ENCODE measurements around the gene GLTP.

Gene GLTP

GRCh38 chr12:109822951-109823411 is 57.4 kb downstream of the GLTP start:
- no peak for DNase-seq (ENCODE audit: low read depth in 1 of 2, low spot score in 1 of 2)

- no peak for DNase-seq (ENCODE audit: low read depth in 1 of 2, low spot score in 1 of 2)
Observed at GRCh38 chr12:109822416-109822815, 57.9 kb downstream of the GLTP start.

- no peak for DNase-seq (ENCODE audit: low read depth in 1 of 2, low spot score in 1 of 2)
Observed at GRCh38 chr12:109821968-109822367, 58.4 kb downstream of the GLTP start.

- no peak for DNase-seq (ENCODE audit: low read depth in 1 of 2, low spot score in 1 of 2)
Observed at GRCh38 chr12:109820816-109821381, 59.4 kb downstream of the GLTP start.

- no peak for DNase-seq (ENCODE audit: low read depth in 1 of 2, low spot score in 1 of 2)
Observed at GRCh38 chr12:109818905-109819500, 61.3 kb downstream of the GLTP start.

GRCh38 chr12:109818253-109818652 is 62.1 kb downstream of the GLTP start:
- no peak for DNase-seq (ENCODE audit: low read depth in 1 of 2, low spot score in 1 of 2)

- no peak for DNase-seq (ENCODE audit: low read depth in 1 of 2, low spot score in 1 of 2)
Observed at GRCh38 chr12:109817627-109818231, 62.6 kb downstream of the GLTP start.

GRCh38 chr12:109816870-109817269 is 63.5 kb downstream of the GLTP start:
- DNase-seq (ENCODE audit: low read depth in 1 of 2, low spot score in 1 of 2), result no peak

- no peak for DNase-seq (ENCODE audit: low read depth in 1 of 2, low spot score in 1 of 2)
Observed at GRCh38 chr12:109815757-109816617, 64.4 kb downstream of the GLTP start.

GRCh38 chr12:109815225-109815624 is 65.1 kb downstream of the GLTP start:
- no peak for DNase-seq (ENCODE audit: low read depth in 1 of 2, low spot score in 1 of 2)

GRCh38 chr12:109814600-109815150 is 65.7 kb downstream of the GLTP start:
- DNase-seq (ENCODE audit: low read depth in 1 of 2, low spot score in 1 of 2), result no peak

- DNase-seq (ENCODE audit: low read depth in 1 of 2, low spot score in 1 of 2), result no peak
Observed at GRCh38 chr12:109813810-109814416, 66.4 kb downstream of the GLTP start.

- DNase-seq (ENCODE audit: low read depth in 1 of 2, low spot score in 1 of 2), result no peak
Observed at GRCh38 chr12:109811624-109811995, 68.7 kb downstream of the GLTP start.

- no peak for DNase-seq (ENCODE audit: low read depth in 1 of 2, low spot score in 1 of 2)
Observed at GRCh38 chr12:109810954-109811623, 69.3 kb downstream of the GLTP start.

GRCh38 chr12:109808876-109809646 is 71.3 kb downstream of the GLTP start:
- DNase-seq (ENCODE audit: low read depth in 1 of 2, low spot score in 1 of 2), result no peak

- DNase-seq (ENCODE audit: low read depth in 1 of 2, low spot score in 1 of 2), result no peak
Observed at GRCh38 chr12:109807954-109808643, 72.2 kb downstream of the GLTP start.

- DNase-seq (ENCODE audit: low read depth in 1 of 2, low spot score in 1 of 2), result peak; percentile 53 to 56
Observed at GRCh38 chr12:109804820-109805761, 75.2 kb downstream of the GLTP start.

- no peak for DNase-seq (ENCODE audit: low read depth in 1 of 2, low spot score in 1 of 2)
Observed at GRCh38 chr12:109803678-109804077, 76.7 kb downstream of the GLTP start.

All from activated T-helper 1 cell treated with anti-CD3 and anti-CD28 coated beads, Interleukin-2, amount 50 U/mL, for 16 hours (primary cell).